ENCODE measurements around the gene VWA7.
A peak's percentile ranks its signal among the peaks of the same experiment; 100 is the strongest.

VWA7 gene

DNA sequence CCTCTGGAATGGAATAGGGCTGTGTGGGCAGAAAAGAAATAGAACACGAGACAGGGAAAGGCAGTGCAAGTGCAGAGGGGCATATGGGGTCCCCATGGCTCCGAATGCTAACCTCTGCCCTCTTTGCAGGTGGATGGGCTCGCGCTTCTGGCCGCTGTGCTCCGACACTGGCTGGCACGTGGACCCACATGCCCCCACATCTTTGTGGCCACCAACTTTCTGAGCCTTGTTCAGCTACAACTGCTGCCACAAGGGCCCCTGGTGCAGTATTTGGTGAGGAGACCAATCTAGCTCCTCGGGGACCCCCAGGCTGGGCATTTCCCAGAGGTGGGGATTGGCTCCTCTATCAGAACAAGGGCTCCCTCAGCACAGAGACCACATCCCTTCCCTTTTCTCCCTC lies 15.8 kb downstream of the VWA7 start:
- DNase-seq (ENCODE audit: insufficient read length, low spot score), result no peak
- FAIRE-seq, result no peak

DNA sequence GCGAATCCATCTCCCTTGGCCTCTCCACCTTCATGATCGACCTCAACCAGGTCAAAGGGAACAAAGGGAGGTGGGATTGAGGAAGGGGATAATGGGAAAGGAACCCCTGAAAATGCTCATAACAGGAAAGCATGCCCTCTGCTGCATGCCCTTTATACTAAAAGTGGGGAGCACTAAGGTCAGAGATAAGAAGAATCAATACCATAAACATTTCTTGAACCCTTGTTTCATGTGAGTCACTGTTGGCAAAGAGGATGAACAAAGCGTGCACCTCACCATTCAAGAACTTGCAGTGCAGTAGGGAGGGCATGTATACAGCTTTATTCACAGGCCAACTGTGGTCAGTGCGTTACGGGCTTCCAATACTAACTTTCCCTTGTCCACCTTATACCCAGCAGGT lies 16.3 kb downstream of the VWA7 start:
- FAIRE-seq (no peak), DNase-seq (ENCODE audit: insufficient read length, low spot score) (no peak)

DNA sequence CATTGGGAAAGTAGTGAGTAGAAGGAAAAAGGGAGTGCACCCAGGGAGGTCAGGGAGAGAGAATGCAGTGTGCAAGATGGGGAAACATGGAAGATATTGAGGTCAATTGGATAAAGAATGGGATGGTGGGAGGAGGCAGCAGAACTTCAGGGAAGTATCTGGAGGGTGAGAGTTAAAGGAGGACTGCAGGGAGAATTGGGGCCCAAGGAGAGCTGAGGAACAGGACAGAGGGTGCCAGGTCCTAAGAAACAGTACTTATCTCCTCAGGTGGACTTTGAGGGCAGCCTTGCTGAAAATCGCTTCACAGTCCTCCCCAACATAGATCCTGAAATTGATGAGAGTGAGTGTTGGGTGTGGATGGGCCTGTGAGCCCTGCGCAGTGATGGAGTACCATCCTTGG lies 18.8 kb downstream of the VWA7 start:
- FAIRE-seq (no peak), DNase-seq (ENCODE audit: insufficient read length, low spot score) (no peak)

DNA sequence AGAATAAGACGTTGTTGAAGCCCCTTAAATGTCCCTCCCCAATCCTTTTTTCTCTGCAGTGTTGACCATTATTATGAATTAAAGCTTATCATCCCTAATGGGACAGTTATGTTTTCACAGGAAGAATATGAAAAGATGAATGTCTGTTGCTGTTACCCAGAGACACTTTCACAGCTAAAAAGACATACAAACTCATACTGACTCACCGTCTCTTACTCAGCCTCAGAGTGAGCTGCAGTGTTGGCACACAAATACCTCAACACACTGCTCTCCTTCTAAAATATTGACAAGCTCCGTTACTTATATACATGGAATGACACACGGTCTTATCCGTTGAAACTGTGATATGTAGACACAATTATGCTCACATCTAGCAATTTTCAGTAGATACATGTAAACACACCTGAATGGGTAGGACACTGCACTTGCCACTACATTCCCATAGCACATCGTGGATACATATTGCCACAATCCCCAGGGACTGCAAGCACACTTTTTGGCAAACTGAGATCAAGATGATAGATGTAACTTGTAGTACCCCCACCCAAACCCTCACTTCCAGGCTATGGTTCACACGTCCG lies 24.3 kb downstream of the VWA7 start:
- DNase-seq (ENCODE audit: insufficient read length, low spot score) (no peak), FAIRE-seq (no peak)

DNA sequence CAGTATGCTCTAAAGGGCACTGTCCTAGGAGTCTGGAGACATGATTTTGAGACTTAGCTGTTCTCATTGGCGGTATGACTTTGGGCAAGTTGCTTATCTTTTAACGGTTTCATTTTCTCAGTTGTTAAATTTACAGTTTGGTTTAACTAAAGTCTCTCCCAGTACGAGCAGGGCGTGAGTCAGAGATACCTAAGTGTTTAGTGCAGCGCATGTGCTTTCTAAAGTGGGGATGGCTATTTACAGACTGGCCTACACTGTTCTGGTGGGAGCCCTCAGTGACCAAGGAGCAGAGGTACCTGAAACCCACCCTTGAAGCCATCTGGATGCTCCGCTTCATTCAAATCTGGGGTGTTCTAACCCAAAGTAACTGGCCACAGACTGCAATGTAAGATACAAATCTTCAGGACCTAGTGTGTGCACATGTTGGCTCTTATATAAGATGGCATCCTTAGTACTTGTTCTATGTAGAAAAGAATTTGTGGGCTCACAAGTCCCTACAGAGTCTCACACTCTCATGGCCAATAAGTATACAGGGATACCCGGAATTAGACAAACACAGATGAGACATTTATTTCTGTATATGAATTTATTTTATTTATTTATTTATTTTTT lies 26.6 kb downstream of the VWA7 start:
- no peak for FAIRE-seq

DNA sequence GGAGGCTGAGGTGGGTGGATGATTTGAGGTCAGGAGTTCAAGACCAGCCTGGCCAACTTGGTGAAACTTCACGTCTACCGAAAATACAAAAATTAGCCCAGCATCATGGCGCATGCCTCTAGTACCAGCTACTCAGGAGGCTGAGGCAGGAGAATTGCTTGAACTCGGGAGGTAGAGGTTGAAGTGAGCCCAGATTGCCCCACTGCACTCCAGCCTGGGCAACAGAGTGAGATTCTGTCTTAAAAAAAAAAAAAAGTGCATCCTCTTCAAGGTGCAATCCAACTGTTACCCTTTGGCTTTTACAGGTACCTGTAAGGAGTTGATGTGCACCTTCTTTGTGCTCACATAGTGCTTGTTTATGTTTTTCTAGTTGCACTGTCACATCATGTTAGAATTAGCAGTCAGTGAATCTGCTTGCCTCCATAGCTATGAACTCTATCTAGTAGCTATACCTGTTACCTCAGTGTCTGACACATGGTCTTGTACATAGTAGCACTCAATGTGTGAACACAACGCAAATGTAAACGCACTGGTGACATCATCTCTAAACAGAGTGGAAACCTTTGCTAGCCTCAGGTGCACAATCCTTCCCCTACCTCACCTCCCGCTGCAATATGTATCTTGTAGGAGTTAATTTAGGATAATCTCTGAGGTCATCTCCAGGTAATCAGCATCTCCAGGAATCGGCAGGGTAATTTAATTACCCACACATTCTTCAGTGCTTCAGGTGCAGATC lies 27.7 kb downstream of the VWA7 start:
- FAIRE-seq (no peak), DNase-seq (ENCODE audit: insufficient read length, low spot score) (no peak)

More for the DNA sequence above, 26.6 kb downstream of the VWA7 start:
- no peak for DNase-seq (ENCODE audit: insufficient read length, low spot score)

DNA sequence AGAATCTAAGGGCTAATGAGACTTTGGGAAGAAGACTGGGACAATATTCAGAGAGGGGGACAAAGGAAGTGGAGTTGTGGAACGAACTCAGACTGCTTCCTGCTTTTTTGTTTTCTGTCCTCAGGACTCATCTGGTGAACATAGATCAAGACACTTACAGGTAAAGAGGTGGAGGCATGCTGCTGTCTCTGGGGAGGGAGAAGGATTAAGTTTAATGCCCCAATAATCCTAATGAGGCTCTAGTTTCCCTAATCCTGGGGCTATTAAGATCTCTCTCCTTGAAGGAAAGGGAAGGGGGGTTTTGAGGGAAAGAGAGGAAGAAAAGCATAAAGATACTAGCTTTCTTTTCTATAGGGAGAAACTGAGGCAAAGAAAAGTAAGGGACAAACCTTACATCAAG lies 32.7 kb downstream of the VWA7 start:
- no peak for DNase-seq (ENCODE audit: insufficient read length, low spot score)
- no peak for FAIRE-seq

DNA sequence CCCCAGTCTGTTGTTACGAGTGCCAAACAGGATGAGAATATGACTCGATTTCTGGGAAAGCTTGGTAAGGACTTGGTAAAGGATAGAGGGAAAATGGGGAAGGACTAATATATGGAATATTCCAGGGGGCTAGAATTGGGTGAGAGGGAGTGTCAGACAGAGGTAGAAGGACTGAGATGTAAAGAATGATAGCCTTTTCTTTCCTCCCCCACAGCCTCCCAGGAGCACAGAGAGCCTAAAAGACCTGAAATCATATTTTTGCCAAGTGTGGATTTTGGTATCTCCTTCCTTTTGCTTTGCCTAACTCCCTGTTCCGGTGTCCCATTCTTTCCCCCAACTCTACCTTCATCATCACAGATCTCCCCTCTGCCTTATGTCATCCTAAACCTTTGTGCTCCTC lies 34.2 kb downstream of the VWA7 start:
- no peak for FAIRE-seq

DNA sequence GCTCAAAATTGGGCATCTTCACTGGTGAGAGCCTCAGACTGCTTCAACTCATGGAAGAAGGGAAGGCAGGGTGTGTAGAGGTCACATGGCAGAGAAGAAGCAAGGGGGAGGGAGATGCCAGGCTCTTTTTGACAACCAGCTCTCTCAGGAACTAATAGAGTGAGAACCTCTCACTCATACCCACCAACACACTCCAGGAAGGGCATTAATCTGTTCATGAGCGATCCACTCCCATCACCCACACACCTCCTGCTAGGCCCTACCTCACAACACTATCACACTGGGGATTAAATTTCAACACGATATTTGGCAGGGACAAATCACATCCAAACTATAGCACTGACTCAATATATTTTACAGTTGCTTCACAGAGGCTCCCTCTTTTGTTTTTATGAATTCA lies 35.3 kb downstream of the VWA7 start:
- FAIRE-seq, result no peak
- no peak for DNase-seq (ENCODE audit: insufficient read length, low spot score)

More for the DNA sequence above, 34.2 kb downstream of the VWA7 start:
- no peak for DNase-seq (ENCODE audit: insufficient read length, low spot score)

DNA sequence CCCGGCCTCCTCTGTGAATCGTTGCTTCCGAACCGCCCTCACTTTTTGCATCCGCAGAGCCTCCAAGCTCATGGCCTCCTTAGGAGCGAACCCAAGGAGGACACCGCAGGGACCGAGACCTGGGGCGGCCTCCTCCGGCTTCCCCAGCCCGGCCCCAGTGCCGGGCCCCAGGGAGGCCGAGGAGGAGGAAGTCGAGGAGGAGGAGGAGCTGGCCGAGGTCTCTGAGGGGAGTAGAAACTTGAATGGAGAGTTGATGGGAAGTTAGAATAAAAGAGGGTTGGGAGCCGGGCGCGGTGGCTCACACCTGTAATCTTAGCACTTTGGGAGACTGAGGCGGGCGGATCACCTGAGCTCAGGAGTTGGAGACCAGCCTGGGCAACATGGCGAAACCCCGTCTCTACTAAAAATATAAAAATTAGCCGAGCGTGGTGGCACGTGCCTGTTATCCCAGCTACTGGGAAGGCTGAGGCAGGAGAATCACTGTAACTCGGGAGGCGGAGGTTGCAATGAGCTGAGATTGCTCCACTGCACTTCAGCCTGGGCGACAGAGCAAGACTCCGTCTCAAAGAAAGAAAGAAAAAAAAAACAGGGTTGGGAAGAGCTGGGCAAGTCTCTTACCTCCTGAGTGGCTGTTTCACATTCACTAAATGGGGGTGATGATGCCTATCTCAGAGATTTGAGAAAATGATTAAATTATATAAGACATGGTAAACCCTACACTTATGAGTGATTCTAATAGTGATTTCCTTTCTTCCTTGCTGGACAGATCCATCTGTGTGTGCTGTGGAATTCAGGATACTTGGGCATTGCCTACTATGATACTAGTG lies 36.5 kb downstream of the VWA7 start:
- no peak for DNase-seq (ENCODE audit: insufficient read length, low spot score)

DNA sequence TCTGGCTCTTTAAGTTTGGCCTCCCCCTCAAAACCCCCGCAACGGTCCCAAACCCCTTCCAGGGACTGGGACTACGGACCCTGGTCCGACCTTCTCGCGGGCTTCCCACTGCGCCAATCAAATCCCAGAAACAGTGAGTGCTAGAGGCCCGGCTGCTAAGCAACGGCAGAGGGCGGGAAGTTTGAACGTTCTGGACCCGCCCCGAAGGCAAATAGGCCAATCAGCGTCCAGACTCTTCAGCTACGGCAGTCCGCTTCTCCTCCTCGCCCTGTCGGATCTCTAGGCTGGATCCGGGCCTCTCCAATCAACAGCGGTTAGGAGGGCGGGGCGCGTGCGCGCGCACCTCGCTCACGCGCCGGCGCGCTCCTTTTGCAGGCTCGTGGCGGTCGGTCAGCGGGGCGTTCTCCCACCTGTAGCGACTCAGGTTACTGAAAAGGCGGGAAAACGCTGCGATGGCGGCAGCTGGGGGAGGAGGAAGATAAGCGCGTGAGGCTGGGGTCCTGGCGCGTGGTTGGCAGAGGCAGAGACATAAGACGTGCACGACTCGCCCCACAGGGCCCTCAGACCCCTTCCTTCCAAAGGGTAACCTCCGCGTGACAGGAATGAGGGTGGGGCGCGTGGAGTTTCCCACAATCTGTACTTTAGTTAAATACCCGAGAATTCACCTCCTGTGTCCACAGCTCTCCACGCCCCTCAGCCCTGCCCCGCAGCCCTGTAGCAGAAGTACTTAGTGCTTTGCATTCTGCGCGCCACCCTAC lies 37.3 kb downstream of the VWA7 start, which contains the start of gene MSH5:
MSH5 (plus strand) TSS at position 367 of the 758 bp plus-strand sequence. CDS start 462 bp downstream, outside the sequence.
- DNase-seq (ENCODE audit: insufficient read length, low spot score) (peak; percentile 98), FAIRE-seq (peak; percentile 91)

More for the DNA sequence above, 36.5 kb downstream of the VWA7 start:
- FAIRE-seq, result no peak

DNA sequence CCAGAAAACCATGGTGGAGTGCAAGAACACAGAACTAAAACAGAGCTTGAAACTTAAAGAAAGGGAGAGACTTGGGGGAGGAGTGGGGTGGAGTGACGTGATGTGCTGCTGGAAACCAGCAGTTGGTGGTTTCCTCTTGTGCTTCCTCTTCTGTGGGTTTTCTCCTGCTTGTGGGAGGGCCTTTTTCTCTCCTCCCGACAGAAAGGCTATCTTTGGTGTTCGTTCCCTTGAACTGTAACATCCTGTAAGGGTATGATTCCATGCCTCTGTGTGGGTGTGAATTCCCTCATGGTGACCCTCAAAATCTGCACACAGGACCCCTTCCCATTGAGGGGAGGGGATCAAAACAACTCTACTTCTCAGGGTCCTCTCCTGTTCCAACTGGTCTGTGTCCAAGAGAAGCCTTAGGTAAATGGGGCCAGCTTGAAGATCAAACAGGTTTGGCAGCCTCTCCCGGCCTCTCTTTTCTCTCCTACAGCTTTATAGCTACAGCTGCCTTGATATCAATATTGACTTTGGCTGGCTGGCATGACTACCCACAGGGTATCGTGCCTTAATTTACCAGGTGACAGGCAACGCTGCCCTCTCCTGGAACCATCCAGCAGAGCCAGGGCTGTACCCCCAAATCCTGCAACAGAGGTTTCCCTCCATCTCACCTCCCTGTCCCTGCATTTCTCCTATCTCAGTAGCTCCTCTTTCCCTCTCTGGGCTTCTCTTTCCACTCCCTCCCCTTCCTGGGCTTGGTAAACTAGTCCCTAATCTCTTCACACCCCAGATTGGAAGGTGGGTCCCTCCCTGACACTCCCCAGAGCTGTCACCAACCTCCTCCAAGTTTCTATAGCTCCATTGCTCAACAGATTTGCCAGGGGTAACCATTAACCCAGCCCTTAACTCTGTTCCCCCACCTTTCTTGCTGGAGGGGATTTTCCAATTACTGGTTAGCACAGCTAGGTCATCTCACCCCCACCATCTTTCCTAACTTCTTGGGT lies 38.8 kb downstream of the VWA7 start:
- FAIRE-seq, result no peak
- peak; percentile 55 for DNase-seq (ENCODE audit: insufficient read length, low spot score)

DNA sequence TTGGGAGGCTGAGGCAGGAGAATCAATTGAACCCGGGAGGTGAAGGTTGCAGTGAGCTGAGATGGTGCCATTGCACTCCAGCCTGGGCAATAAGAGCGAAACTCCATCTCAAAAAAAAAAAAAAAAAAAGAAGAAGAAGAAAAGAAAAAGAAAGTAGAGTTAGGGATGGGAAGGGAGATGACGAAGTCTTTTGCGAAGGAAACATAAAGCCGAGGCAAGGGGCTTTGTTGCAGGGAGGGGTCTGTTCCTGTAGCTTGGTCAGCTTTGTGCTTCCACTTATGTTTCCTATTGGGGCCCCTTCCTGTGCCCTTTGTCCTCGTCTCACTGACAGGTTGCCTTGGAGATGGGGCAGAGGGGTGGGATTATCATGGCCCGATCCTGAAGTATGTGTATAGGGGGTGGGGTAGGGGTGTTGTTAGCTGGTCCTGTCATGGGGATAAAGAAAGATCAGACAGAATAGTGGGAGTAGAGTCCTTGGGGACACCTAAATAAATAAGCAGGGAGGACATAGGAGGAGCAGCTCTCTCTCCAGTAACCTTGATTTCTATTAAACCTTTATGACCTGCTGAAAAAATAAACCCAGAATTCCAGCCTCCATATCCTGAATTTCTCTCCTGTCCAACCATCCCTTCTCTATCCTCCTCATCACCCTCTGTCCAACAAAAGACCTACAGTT lies 39.7 kb downstream of the VWA7 start:
- no peak for FAIRE-seq
- no peak for DNase-seq (ENCODE audit: insufficient read length, low spot score)

DNA sequence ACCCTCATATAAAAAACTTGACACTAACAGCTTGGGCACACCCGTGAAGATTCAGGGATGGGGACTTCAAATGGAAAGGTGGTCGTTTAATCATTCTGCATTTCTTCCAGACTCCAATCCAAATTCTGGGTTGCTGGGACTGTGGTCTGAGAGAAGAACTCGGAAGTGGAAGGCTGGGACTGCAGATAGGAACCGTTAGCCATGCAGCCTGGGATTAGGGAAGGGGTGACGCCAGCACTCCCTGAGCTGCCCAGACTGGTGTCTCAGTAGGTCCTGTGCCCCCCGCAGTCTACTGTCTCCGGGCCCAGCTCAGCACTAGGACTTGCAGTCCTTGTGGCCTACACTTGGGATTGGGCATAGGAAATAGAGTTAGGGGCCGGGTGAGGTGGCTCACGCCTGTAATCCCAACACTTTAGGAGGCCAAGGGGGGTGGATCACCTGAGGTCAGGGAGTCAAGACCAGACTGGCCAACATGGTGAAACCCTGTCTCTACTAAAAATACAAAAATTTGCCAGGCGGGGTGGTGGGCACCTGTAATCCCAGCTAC lies 40.3 kb downstream of the VWA7 start:
- no peak for FAIRE-seq
- DNase-seq (ENCODE audit: insufficient read length, low spot score), result no peak

DNA sequence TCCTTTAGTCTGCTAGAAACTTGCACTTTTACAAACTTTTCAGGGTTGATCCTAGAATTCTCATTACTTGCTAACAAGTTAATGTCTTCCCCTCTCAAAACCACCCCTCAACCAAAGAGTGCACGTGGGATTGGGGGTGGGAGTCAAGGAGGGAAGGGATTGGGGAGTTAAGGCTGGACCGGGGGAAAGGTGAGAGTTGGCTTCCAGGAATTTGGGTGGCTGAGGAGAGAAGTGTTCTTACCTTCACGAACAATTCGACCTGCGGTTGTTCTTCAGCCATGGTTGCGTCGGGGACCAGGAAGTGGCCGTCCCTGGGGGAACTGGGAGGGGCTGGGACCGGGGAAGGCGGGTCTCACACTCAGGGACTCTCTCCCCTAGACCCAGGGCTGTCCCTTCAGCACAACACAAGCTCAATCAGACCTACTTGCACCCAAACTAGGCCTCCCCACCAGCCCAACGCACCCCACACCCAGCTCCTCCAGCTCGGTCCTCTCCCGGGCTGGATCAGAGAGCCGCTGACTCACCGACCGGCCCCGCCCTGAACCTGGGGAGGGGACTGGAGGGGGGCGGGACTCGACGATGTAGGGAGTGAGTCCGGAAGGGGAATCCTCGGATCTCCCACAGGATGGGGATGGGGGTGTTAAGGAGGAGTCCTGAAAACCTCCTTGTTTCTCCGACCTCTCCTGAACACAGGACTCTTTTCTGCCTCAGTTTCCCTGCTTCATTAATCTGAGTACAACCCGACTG lies 40.9 kb downstream of the VWA7 start, which contains the start of gene CLIC1:
CLIC1 (minus strand) TSS at position 510 of the 747 bp plus-strand sequence; CDS start at position 280, 230 bp downstream.
- DNase-seq (ENCODE audit: insufficient read length, low spot score) (peak; percentile 89), FAIRE-seq (peak; percentile 46)

DNA sequence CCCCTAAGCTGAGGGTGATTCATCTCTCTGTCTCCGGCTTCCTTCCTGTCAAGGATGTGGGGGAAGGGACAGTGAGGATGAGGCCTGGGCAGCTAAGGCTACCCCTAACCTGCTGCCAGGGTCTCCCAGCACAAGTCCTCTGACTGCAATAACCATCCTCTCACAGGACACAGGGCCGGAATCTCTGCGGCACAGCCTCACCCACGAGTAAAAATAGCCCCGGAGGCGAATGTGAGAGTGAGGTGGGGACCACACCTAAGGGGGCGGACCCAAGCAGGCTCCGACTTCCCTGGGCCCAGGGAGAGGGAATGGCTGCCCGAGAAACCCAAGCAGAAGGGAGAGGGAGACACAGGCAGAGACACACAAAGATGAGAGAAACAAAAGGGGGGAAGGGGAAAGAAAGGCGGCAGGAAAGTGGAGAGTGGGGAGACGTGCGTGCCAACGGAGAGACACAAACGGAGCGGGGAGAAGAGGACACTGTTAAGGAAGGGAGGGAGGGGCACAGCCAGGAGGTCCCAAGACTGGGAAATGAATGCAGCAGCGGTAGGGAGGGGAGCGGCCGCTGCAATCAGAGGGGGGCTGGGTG lies 42.2 kb downstream of the VWA7 start:
- peak; percentile 84 for DNase-seq (ENCODE audit: insufficient read length, low spot score)
- FAIRE-seq, result peak; percentile 89

DNA sequence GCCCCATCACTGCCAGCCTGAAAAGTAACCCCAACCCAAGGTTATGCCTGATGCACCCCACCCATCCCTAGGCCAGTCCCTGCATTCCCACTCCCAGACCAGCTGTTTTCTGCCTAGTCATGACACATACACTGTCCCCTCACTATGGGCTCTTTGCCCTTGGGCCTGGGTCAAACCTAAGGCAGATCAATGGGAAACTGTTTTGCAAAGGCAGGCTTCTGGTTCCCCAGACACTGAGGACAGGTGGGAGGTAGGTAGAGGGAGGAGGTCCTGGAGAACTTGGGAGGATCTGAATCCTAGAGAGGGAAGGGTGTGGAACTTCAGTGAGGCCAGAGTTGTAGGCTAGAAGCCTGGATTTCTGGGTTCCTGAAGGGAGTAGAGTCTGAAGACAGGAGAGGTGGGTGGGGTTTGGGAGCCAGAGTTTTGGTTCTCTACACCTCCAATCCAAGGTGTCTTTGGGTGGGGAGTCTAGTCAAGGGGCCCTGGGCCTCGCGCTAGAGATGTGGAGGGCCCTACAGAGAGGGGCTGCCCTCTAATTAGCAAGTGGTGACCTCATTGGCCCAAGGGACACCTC lies 42.8 kb downstream of the VWA7 start:
- FAIRE-seq (no peak), DNase-seq (ENCODE audit: insufficient read length, low spot score) (no peak)
